GM20431 (cell line): ENCODE measurements around the gene CTBP1.
"Not testable (repeated sequence)": the region's sequence is repeated elsewhere in the genome, so short reads cannot be mapped to it uniquely, and the experiment has no call there.

ENCODE experiments used
- in situ Hi-C: fragments of 300-500 bp; cut with MseI, MboI; formaldehyde crosslinking; loops from one replicate; pipeline ENCODE4 v1.15.0; 2020; ENCODE audit warnings: low sequenced_read_pairs; ENCODE audit not compliant: unreplicated experiment

CTBP1 gene

GRCh38 chr4:1248245-1249147, at the start of gene CTBP1:
CTBP1 (minus strand) TSS chr4:1249130; CDS start chr4:1241331, 7,799 bp downstream.
- in situ Hi-C loops, result no loop called here

DNA sequence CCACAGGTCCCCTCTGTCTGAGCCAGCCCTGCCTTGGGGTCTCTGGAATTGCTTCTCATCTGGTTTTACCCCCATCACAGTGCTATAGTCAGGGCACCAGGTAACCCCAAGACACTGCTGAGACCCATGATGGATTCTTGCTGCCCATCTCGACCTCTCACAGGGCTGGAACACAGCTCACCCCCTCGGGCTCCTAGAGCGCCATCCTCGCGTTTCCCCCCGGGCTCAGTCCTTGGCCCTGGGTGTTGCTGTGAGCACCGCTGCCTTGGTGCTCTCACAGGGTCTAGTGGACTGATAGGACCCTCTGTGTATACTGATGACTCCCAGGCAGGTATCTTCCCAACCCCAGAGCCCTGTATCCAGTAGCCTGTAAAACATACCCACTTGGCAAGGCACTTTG, 49.5 kb upstream of the CTBP1 start:
- in situ Hi-C loops, result no loop called here

- in situ Hi-C loops, result no loop called here
These were observed 48.8 kb upstream of the CTBP1 start for GRCh38 chr4:1297456-1298325.

DNA sequence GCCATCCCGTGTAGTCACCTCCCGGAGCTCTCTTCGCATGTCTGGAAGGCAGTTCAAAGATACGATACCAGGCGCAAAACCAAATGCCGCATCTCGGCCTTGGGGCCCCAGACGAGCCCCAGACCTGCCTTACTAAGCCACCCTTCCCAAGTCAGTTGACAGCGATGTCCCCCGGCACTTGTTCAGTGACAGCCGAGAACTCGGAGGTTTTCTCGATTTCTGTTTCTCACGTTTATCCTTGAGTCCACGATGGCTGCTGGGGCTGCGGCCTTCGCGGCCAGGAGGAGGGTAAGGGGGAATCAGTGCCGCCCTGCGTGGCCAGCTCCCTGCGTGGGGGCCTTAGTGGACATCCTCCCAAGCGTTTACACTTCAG, 48.1 kb upstream of the CTBP1 start:
- in situ Hi-C loops, result no loop called here

- in situ Hi-C loops, result no loop called here
These were observed 47.5 kb upstream of the CTBP1 start for GRCh38 chr4:1296324-1297022.

- in situ Hi-C loops, result no loop called here
These were observed 46.6 kb upstream of the CTBP1 start for GRCh38 chr4:1295405-1296055.

GRCh38 chr4:1294891-1295290, 46.0 kb upstream of the CTBP1 start:
- in situ Hi-C loops, result no loop called here

DNA sequence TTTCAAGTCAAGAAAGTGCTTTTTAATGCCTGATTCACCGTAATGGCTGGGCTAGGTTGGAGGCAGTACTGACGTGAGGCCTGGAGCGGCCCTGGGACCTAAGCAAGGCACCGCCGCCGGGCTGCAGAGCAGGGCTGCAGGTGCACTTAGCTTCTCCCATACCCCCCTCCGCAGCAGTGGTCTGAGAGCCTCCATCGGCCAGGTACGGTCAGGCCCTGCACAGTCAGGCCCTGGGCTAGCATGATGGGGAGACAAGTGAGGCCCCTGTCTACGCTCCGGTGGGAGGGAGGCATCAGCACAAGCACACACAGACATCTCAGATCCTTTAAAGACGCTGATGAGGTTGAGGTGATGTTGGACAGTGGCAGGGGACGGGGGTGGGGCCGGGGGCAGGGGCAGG, 45.5 kb upstream of the CTBP1 start:
- in situ Hi-C loops, result no loop called here

DNA sequence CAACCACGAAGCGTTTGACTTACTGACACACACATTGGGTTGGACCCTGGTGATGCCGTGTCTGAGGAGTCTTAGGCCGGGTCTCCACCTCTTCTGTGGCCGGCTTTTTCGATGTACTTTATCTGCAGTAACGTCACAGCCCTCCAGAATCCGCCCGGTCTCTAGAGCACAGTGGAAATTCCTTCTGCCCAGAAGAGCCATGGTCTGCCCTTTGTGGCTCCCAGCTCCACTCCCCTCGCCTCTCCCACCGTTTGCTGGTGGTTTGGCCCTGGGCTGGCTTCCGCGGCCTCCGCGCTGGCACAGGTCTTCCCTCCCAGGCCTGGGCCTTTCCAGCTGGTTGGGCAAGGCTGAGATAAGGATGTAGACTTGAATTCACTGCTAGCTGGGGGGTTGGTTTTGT, 45.1 kb upstream of the CTBP1 start:
- in situ Hi-C loops, result no loop called here

GRCh38 chr4:1293531-1293941, 44.6 kb upstream of the CTBP1 start:
- in situ Hi-C loops, result no loop called here

- in situ Hi-C loops, result not testable (repeated sequence)
These were observed 43.7 kb upstream of the CTBP1 start for GRCh38 chr4:1292703-1293011.

DNA sequence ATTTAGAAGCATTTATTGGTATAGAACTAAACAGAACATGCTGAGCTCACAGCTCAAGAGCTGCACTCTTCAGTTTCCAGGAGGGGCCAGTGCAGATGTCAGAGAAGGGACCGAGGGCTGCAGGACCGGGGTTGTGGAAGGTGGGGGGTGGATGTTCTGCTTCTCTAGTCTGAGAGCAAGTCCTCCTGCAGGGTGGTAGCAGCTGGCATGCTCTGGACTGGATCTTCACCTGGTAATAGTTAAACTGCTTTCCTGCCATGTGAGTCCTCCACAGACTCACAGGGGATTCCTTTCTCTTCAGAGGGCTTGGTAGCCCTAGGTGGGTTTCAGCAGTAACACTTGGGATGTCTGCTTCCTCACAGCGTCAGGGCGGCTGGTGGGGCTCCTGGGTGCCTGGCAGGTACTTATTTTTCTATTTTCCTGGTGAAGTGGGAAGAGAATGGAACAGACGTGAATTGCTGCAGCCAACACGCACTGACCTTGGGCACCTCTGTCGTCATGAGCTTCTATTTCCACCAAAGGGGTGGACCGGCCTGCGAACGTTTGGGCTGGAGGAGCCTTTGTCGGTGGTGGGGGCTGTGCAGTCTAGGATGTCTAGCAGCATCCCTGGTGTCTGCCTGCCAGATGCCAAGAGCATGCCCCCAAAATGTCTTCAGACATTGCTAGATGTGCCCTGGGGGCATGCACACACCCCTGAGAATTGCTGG, 43.2 kb upstream of the CTBP1 start:
- in situ Hi-C loops, result no loop called here

DNA sequence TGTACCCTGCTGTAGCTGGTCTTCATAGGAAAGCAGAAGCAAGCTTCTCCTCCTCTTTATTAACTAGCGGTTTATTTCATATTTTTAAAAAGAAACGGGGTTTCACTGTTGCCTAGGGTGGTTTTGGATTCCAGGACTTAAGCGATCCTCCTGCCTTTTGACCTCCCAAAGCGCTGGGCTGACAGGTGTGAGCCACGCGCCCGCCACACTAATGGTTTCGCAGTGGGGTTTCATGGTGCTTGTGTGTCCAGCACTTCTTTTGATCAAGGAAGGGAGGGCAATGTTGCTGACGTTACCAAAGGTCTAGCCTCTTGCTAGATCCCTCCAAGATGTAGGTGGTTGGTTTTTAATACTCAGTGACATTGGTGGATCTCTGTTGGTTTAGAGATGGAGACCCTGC, 42.2 kb upstream of the CTBP1 start:
- in situ Hi-C loops, result no loop called here

DNA sequence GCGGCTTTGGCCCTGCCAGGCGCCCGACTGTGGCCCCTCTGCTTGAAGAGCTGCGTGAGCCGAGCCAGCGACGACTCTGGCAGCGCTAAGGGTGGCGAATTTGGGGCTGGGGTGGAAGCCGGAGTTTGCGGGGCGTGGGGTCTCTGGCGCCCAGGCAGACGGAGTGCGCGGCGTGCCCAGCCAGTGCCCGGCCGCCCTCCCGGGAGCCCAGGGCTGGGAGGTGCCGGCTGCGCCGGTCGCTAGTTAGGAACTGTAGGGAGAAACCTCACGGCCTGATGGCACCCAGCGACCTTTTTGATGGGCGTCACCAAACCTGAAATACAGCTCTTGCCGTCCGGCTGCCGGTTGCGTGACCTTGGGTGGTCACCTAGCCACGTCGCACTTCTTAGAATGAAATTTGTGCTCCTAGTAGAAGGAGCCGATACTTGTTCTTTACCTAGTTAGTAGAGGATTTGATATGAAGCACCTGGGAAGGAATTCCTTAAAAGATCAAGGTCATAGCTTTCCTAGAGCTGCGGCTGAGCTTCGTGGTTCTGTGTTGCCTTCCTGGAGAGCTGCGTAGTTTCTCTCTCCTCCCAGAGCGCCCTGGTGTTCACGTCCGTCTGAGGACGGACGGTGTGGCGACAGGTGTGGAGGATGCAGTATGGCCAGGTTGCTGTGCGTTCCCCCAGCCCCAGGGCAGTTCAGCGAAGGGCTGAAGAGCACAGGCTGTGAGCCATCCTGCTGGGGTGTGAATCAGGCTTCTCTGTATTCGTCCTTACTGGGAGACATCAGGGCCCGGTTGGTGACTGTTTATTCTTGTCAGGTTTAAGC, 41.4 kb upstream of the CTBP1 start:
- in situ Hi-C loops, result no loop called here

- in situ Hi-C loops, result no loop called here
These were observed 40.6 kb upstream of the CTBP1 start, which contains the start of gene MAEA for GRCh38 chr4:1289207-1290164. MAEA (plus strand) TSS chr4:1289891; CDS start chr4:1289914, 23 bp downstream.

DNA sequence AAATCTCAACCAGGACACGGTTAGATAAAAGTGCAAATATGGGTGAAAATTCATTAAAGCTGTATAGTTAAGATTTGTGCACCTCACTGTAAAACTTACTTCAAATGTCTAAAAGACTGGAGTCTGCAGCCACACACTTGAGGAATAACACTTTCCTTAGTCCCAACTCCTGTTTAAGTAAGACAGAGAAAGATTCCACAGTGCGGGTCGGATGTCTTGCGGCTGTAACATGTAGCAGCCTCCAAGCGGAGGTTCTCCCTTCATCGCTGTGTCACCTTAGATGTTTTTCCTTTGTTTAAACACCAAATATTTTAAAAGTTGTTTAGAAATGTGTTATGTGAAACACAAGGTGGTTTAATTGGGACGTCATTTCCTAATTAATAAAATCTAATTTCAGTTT, 39.9 kb upstream of the CTBP1 start:
- in situ Hi-C loops, result no loop called here

GRCh38 chr4:1285790-1286553, 37.0 kb upstream of the CTBP1 start:
- in situ Hi-C loops, result no loop called here
